PC-9 (cell line): ENCODE results near the gene HIC1. TPM values are rescaled to one million over a fixed set of nuclear protein-coding genes. Genes with fewer than 3 reads are reported as not detected.
A peak's percentile ranks its signal among the peaks of the same experiment; 100 is the strongest.

Experiments used
- BruUV-seq: library from RNA; stranded (reverse); fragments of 400-500 nt; replicated peaks from 2 replicates; lab custom pipeline; 2021; lab: Mats Ljungman, UMichigan
- CTCF ChIA-PET: fragments of 300-600 bp; sonication (Branson Sonifier 250); formaldehyde crosslinking; loops from one replicate; lab custom pipeline; 2022; ENCODE audit warnings: antibody characterized with exemption; lab: Charles Lee
- POLR2A ChIA-PET: fragments of 300-600 bp; sonication (Branson Sonifier 250); formaldehyde crosslinking; loops from one replicate; lab custom pipeline; 2022; ENCODE audit warnings: antibody characterized with exemption; ENCODE audit not compliant: unreplicated experiment; lab: Charles Lee
- DNase-seq, 2 experiments: peaks; one replicate each; pipeline versions ENCODE4 v3.0.0 to v3.0.0-alpha.2; 2015 to 2022; ENCODE audit warnings: mixed read lengths in 1 of 2
- H2AFZ ChIP-seq: fragments of 200-600 bp; sonication (generic); 2 replicates; pipeline ENCODE4 v1.8.1; 2017; ENCODE audit warnings: antibody characterized with exemption
- H3F3A ChIP-seq: fragments of 200-600 bp; sonication (generic); 2 replicates; pipeline ENCODE4 v1.8.1; 2017; ENCODE audit warnings: antibody characterized with exemption, mild to moderate bottlenecking, low read depth; ENCODE audit not compliant: insufficient read depth
- H3K27ac ChIP-seq: fragments of 200-600 bp; sonication (generic); 2 replicates; pipeline ENCODE4 v1.6.1; 2016; ENCODE audit warnings: mixed run types
- H3K27me3 ChIP-seq: fragments of 200-600 bp; sonication (generic); 2 replicates; pipeline ENCODE4 v1.6.1; 2016; ENCODE audit warnings: low read depth, mixed run types; ENCODE audit not compliant: insufficient read depth
- H3K36me3 ChIP-seq: fragments of 200-600 bp; sonication (generic); 2 replicates; pipeline ENCODE4 v1.6.1; 2016; ENCODE audit warnings: low read depth, mixed run types
- H3K4me1 ChIP-seq: fragments of 200-600 bp; sonication (generic); replicated peaks from 2 replicates; pipeline ENCODE4 v1.6.1; 2016; ENCODE audit warnings: mixed run types; ENCODE audit not compliant: insufficient read depth
- H3K4me2 ChIP-seq: fragments of 200-600 bp; sonication (generic); 2 replicates; pipeline ENCODE4 v1.6.1; 2017; ENCODE audit warnings: mixed run types
- H3K4me3 ChIP-seq: fragments of 200-600 bp; sonication (generic); 2 replicates; pipeline ENCODE4 v1.6.1; 2016; ENCODE audit warnings: mixed run types
- H3K79me2 ChIP-seq: fragments of 200-600 bp; sonication (generic); 2 replicates; pipeline ENCODE4 v1.6.1; 2017; ENCODE audit warnings: low read depth, mixed run types
- H3K9me2 ChIP-seq: fragments of 200-600 bp; sonication (generic); 2 replicates; pipeline ENCODE4 v1.8.1; 2017; ENCODE audit warnings: mild to moderate bottlenecking; ENCODE audit not compliant: insufficient read depth
- H3K9me3 ChIP-seq: fragments of 200-600 bp; sonication (generic); 2 replicates; pipeline ENCODE4 v1.8.1; 2016; ENCODE audit warnings: low read depth; ENCODE audit not compliant: insufficient read depth
- H4K20me1 ChIP-seq: fragments of 200-600 bp; sonication (generic); 2 replicates; pipeline ENCODE4 v1.8.1; 2017; ENCODE audit not compliant: insufficient read depth
- EZH2 ChIP-seq: fragments of 200-600 bp; sonication (generic); IDR thresholded peaks from 2 replicates; pipeline ENCODE4 v1.8.0; 2017; ENCODE audit warnings: antibody characterized with exemption, low read depth
- intact Hi-C: fragments of 100-400 bp; cut with micrococcal nuclease; formaldehyde crosslinking; loops from one replicate; pipeline ENCODE4 v1.10.0; 2022; ENCODE audit not compliant: unreplicated experiment
- total RNA-seq: library from RNA; stranded (reverse); gene quantifications from 2 replicates; pipeline ENCODE4 v1.2.3, GENCODE V29; 2021
- TF ChIP-seq, protein P1 (sequence below): fragments of 200-600 bp; sonication (generic); conservative IDR thresholded peaks from 2 replicates; pipeline ENCODE4 v1.6.1; 2017; ENCODE audit warnings: mixed run types, antibody characterized with exemption, mild to moderate bottlenecking, moderate library complexity

Gene HIC1
- total RNA-seq, 1 experiment from 2014 or later, result 0.63 TPM

DNA sequence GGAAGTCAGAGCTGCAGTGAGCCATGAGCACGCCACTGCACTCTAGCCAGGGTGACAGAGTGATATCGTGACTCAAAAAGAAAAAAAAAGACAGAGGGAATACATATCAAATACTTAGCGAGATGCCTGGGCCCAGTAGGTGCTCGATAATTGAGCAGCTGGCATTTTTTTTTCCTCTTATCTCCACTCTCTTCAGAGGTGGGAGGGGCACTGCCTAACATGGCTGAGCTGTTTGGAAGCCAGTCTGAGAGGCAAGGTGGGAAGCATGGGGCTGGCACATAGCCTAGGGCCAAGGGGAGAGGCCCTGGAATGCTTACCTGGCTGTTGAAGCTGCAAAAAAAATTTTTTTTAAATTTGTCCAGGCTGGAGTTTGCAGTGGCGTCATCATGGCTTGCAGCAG lies 38.4 kb downstream of the HIC1 start:
- Histone ChIP-seq H3K4me2 (no peak overlapping the region), H4K20me1 (no peaks in the 10 kb centered on the region), H3K27ac (peak overlapping the region; percentile 5; the same call in 1 of the 2 replicates), H3K4me3 (no peak overlapping the region), H3K4me1 (peaks cover 12% of the 10 kb centered on the region), H3K79me2 (no peaks in the 10 kb centered on the region), H3F3A (peaks cover 17% of the 10 kb centered on the region; the same call in 1 of the 2 replicates), H3K36me3 (no peaks in the 10 kb centered on the region), H3K9me3 (no peaks in the 10 kb centered on the region), H3K27me3 (no peaks in the 10 kb centered on the region), H3K9me2 (no peaks in the 10 kb centered on the region), H2AFZ (no peak overlapping the region)
- TF ChIP-seq EZH2, result no peak
- TF ChIP-seq, protein P1, sequence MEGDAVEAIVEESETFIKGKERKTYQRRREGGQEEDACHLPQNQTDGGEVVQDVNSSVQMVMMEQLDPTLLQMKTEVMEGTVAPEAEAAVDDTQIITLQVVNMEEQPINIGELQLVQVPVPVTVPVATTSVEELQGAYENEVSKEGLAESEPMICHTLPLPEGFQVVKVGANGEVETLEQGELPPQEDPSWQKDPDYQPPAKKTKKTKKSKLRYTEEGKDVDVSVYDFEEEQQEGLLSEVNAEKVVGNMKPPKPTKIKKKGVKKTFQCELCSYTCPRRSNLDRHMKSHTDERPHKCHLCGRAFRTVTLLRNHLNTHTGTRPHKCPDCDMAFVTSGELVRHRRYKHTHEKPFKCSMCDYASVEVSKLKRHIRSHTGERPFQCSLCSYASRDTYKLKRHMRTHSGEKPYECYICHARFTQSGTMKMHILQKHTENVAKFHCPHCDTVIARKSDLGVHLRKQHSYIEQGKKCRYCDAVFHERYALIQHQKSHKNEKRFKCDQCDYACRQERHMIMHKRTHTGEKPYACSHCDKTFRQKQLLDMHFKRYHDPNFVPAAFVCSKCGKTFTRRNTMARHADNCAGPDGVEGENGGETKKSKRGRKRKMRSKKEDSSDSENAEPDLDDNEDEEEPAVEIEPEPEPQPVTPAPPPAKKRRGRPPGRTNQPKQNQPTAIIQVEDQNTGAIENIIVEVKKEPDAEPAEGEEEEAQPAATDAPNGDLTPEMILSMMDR, result no peak
- intact Hi-C loops, result no loop called here
- ChIA-PET CTCF (interaction anchor here (0.7 kb wide), 2 partner anchors 39 to 422 kb away, joined by 4 to 6 read pairs; no protein-coding TSS in a partner anchor), POLR2A (interaction anchor here (0.5 to 0.7 kb wide), 2 partner anchors 255 to 259 kb away, joined by 3 to 4 read pairs; no protein-coding TSS in a partner anchor)
- DNase-seq, result peak; percentile 76 to 81
- BruUV-seq, result no TSS peak

DNA sequence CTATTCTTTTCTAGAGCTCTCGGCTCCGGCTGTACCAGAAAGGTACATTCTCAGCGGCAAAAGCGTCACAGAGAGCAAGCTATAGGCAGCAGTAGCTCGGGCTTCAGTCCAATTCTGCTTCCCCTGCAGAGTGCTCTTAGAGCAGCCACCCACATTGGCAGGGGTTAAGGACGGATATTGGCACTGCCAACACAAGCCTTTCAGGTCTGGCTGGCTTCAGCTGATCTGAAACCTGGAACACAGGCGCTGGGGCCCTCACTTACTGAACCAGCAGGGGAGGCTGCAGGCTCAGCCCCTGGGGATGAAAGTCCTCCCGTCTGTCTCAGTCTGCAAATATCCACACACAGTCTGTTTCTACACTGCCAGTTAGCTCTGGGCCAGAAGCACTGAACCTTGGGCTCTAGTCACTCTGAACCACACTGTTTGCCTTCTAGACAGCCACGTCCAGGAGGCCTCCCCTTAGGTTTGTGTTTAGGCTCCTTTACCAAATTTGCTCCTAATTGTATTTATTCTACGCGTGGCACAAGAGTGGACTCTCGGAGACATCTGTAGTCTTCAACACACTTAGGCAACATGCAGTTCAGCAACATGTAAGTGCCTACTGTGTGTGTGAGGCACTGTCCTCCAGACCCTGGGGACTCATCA lies 40.1 kb downstream of the HIC1 start:
- ChIA-PET POLR2A (interaction anchor here (0.7 kb wide), 1 partner anchor 188 kb away, joined by 3 read pairs; no protein-coding TSS in a partner anchor), CTCF (interaction anchor here (0.6 kb wide), 1 partner anchor 1019 kb away, joined by 3 read pairs; no protein-coding TSS in a partner anchor)
- H4K20me1 ChIP-seq, result no peaks in the 10 kb centered on the region
- no peaks in the 10 kb centered on the region for H3K79me2 ChIP-seq
- peaks cover 12% of the 10 kb centered on the region for H3K4me1 ChIP-seq
- intact Hi-C loops, result no loop called here
- no peak overlapping the region for H2AFZ ChIP-seq
- no peak for TF ChIP-seq EZH2
- TF ChIP-seq, protein P1, result peak; percentile 29; the same call in 1 of the 2 replicates
- no peak overlapping the region for H3K4me2 ChIP-seq
- no peak overlapping the region for H3K27ac ChIP-seq
- DNase-seq, result peak in 1 of 2 experiments; percentile 16
- BruUV-seq, result no TSS peak
- H3K4me3 ChIP-seq, result no peak overlapping the region
- no peaks in the 10 kb centered on the region for H3K9me2 ChIP-seq
- H3K9me3 ChIP-seq, result no peaks in the 10 kb centered on the region
- no peaks in the 10 kb centered on the region for H3K36me3 ChIP-seq
- H3F3A ChIP-seq, result peaks cover 17% of the 10 kb centered on the region; the same call in 1 of the 2 replicates
- H3K27me3 ChIP-seq, result no peaks in the 10 kb centered on the region

DNA sequence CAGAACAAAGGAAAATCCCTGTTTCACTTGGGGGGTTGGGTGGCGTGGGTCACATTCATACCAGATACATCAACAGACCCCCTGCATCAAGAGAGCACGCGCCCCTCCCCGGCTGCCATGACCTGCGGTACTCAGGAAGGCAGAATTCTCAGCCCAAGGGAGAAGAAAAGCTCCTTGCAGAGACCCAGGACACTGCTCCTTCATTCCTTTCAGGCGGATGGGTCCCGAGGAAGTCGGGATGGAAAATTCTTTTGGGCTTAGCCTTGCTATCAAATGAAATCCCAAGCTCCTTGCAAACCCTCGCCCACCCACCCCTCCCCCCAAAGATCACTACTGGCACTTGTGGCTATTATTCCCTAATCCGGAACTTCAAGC lies 40.6 kb downstream of the HIC1 start:
- CTCF ChIA-PET, result no interaction called here
- Histone ChIP-seq H3K9me3 (no peaks in the 10 kb centered on the region), H3K9me2 (no peaks in the 10 kb centered on the region)

More for the DNA sequence above, 40.6 kb downstream of the HIC1 start:
- TF ChIP-seq, protein P1, result no peak
- TF ChIP-seq EZH2, result no peak
- Histone ChIP-seq H3K4me2 (no peak overlapping the region), H3K27ac (no peak overlapping the region), H3K4me3 (no peak overlapping the region), H3K4me1 (peaks cover 12% of the 10 kb centered on the region), H3F3A (peaks cover 17% of the 10 kb centered on the region; the same call in 1 of the 2 replicates), H3K36me3 (no peaks in the 10 kb centered on the region), H3K27me3 (no peaks in the 10 kb centered on the region), H4K20me1 (no peaks in the 10 kb centered on the region), H2AFZ (no peak overlapping the region), H3K79me2 (no peaks in the 10 kb centered on the region)
- BruUV-seq, result no TSS peak
- no peak for DNase-seq
- intact Hi-C loops, result no loop called here
- POLR2A ChIA-PET, result no interaction called here
